NCI-H748 (cell line): Measurements from ENCODE around the gene HTT-AS.
"Not testable (repeated sequence)": the region's sequence is repeated elsewhere in the genome, so short reads cannot be mapped to it uniquely, and the experiment has no call there.

Experiments
- DNase-seq: peaks from one replicate; lab custom pipeline; 2025; ENCODE audit not compliant: unreplicated experiment; lab: John Stamatoyannopoulos, UW

The HTT-AS gene

GRCh38 chr4:3074078-3074845 is at the start of gene HTT-AS, which contains the start of gene HTT:
HTT-AS (minus strand) TSS chr4:3074538.
HTT (plus strand) TSS chr4:3074681; CDS start chr4:3074826, 145 bp downstream.
- DNase-seq: peak; percentile 82

DNA sequence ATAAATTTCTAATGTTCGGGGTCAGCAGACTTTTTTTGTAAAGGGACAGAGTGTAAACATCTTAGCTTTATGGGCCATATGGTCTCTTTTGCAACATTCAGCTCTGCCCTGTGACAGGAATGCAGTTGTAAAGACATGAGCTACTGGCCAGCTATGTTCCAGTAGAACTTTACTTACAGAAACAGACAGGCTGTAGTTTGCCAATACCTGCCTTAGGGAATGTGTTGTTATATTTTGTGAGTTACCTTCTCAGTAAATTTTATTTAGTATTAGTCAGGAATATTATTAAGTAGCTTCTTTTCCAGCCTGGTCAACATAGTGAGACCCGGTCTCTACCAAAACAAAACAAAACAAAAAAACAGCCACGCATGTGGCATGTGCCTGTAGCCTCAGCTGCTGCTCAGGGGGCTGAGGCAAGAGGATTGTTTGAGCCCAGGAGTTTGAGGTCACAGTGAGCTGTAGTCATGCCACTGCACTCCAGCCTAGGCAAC is 48.9 kb upstream of the HTT-AS start:
- no peak for DNase-seq

DNA sequence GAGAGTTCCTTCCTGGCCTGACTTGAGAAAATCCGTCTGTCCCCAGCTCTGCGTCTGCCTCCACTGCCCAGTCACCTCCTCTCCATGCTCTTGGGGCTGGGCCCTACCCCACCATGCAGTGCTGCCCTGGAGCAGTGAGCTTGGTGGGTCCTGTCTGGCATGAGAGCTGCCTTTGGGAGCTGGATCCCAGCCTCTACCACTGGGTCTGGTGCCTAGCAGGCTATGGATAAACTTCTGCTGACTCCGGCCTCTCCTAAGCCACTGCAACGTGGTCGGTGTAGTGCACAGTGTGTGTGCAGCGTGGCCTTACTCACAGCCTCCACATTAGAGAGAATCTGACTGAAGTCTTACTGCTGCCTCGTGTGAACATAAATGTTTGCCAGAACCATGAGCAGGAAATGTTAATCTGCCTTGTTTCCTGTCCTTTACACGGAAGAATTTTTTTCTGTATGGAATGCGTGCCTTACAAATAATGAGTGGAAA is 47.8 kb upstream of the HTT-AS start:
- no peak for DNase-seq

DNA sequence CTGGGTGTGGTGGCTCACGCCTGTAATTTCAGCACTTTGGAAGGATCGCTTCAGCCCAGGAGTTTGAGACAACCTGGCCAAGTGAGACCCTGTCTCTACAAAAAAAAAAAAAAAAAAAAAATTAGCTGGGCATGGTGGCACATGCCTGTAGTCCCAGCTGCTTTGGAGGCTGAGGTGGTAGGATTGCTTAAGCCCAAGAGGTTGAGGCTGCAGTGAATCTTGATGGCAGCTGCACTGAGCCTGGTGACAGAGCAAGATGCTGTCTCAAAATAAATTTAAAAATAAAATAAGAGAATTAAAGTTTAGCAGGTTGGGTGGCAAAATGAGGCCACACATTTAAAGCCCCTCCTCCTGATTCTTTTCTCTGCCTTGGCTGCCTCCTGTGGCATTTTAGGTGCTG is 47.3 kb upstream of the HTT-AS start:
- DNase-seq: no peak

GRCh38 chr4:3121110-3121509 is 46.8 kb upstream of the HTT-AS start:
- DNase-seq: no peak

- DNase-seq: no peak
Measured at GRCh38 chr4:3119464-3119863, 45.1 kb upstream of the HTT-AS start.

DNA sequence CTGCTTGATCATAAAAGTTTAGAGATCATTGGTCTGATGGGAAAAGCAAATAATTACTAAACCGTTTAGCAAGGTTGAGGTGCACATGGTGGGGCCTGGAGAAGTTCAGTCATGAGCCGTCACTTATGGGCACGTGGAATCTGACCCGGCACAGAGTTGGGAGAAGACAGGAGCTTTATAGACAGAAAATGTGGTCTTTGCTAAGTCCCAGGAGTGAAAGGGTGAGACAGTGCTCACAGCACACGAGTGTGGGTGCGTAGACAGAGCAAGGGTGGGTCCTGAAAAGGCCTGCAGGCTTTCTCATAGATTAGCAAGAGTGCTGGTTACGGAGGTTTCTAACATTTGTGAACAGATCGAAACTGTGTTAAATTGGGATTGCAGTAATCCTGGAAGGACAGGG is 44.0 kb upstream of the HTT-AS start:
- DNase-seq: no peak

DNA sequence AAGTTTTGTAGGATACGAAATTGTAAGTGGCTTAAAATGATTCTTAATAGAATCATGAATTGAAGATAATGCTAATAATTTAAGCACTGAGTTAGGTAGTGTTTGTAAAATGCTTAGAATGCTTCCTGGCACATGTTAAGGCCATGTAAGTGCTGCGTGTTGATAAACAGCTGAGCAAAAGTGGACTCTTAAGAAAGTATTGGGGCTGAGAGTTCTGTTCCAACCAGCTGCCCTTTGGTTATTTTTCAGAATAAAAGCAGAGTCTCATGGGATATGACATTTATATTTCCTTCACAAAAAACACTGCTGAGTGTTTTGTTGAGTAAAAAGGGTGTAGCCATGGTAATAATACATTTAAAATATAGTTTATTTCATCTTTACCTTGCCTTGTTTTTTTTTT is 42.6 kb upstream of the HTT-AS start:
- no peak for DNase-seq

DNA sequence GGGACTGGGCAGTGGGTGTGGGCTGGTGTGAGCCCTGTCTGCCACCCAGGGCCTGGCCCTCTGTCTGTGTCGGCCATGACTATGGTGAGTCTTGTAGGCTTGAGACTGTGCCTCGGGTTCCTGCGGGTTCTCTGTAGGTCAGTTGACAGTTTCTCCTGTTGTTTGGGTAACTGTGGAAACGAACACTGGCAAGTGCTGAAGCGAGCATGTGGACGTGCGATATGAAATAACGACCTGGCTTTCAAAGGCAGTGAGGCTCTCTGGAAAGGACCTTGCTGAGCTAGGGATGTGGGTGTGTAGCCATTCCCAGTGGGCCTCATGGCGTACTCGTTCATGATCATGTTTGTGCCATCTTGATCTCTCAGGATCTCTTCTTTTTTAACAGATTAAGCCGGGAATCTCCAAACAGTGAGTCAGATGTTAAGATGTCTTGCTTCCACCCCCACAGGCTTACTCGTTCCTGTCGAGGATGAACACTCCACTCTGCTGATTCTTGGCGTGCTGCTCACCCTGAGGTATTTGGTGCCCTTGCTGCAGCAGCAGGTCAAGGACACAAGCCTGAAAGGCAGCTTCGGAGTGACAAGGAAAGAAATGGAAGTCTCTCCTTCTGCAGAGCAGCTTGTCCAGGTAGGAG is 41.4 kb upstream of the HTT-AS start:
- no peak for DNase-seq

DNA sequence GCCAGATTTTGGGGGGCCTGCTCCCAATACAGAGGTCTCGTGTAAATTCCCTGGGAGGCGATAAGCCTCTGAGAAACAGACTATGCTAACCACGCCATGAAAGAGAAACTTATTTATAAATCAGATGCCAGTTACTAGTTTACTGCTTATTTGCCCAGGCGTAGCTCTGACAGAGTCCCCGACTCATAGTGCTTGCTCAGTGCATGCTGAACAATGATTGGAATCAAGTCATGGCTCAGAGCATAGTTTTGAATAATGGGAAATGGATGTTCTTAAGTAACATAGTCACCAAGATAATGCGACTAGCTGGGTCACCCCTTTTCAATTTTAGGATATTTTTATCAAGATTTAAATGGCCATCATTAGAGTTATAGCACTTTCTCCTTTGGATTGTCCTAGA is 40.0 kb upstream of the HTT-AS start:
- DNase-seq: no peak

- DNase-seq: no peak
Measured at GRCh38 chr4:3112609-3113469, 38.5 kb upstream of the HTT-AS start.

DNA sequence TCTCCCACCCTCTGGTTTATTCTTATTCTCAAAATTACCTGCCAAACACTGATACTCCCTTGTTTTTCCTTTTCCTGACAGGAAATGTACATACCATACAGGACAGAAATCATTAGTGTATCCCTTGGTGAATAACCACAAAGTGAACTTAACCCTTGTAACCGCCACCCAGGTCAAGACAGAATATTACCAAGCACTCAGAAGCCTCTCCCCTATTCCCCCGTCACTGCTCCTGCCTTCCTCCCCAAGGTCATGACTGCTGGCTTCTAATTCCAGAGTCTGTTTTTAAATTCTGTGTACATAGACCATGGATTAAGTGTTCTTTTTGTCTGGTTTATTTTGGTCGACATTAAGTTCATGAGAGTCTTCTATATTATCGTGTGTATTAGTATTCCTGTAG is 37.9 kb upstream of the HTT-AS start:
- DNase-seq: no peak

DNA sequence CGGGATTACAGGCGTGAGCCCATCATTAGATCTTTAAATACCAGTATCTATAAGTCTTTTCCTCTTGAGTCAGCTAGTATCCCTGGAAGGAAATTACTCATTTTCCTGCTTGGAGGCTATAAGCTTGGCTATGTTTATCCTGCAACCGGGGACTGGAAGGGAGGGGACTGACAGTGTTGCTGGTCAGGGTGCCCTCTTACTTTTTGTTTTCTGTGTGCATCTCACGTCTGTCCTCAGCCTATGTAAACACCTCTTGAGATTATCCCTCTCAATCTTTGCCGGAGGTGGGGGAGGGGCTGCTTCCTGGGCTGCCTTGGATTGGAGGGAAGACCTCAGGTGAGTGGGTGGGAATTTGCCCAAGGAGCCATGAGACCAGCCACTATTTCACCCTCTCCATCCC is 37.1 kb upstream of the HTT-AS start:
- DNase-seq: no peak

DNA sequence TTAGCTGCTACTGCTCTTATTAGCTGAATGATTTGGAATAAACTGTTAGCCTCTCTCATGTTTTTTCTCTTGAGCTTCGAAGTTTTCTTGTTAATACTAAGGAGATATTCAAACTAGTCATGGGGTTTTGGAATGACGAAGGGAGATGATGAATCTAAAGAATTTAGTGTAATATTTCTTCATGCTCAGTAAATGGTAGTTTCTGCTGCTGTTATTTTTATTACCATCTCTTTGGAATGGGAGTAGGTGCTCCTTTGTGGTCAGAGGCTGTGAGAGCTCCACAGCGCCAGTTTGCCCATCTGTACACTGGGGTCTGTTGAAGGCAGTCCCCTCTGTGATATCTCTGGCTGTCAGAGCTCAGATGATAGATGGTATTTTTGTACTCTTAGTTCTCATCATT is 33.9 kb upstream of the HTT-AS start:
- DNase-seq: no peak

- DNase-seq: no peak
Measured at GRCh38 chr4:3107691-3108121, 33.4 kb upstream of the HTT-AS start.

- DNase-seq: no peak
Measured at GRCh38 chr4:3107271-3107670, 32.9 kb upstream of the HTT-AS start.

DNA sequence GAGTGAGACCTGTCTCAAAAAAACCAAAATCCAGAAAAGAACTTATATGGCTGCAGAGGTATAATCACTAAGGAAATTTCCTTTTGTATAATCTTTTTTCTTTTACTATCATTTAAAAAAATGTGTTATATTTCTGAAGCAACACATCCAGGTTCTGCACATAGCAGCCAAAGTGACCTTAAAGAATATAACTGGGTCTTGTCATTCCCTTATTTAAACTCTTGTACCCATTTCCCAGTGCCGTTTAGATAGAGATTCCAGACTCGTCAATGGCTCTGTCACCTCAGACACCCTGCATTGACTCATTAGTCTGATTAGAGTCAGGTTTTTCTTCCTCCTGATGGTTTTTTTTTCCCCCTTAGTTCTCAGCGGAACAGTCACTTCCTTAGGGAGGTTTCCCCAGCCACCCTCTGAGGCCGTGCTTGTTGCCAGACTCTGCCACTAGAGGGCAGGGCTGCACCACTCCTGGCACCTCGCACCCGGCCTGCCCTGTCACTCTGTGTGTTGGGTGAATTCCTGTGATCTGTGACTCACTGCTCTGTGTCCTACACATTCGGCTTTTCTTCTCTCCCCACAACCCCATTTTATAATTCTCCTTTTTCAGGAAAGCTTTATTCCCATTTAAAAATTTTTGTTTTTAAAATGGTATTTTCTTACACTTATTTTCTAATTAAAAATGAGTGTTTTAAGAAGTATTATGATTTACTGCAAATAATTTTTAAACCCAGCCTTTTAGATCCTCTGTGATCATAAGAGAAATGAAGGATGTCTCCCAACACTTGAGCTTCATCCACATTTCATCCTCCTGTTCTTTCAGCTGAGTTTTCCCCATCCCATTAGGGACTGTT is 32.2 kb upstream of the HTT-AS start:
- DNase-seq: peak; percentile 5

GRCh38 chr4:3098346-3098745 is 24.0 kb upstream of the HTT-AS start:
- DNase-seq: no peak

- no peak for DNase-seq
Measured at GRCh38 chr4:3096202-3096601, 21.9 kb upstream of the HTT-AS start.

GRCh38 chr4:3094701-3095100 is 20.4 kb upstream of the HTT-AS start:
- DNase-seq: not testable (repeated sequence)
